Measurements from ENCODE around the gene EGFR.
A peak's percentile ranks its signal among the peaks of the same experiment; 100 is the strongest.

EGFR gene

GRCh38 chr7:55187701-55188491 lies 169.1 kb downstream of the EGFR start:
- no peak for DNase-seq (ENCODE audit: low read depth, low spot score)

- DNase-seq (ENCODE audit: low read depth, low spot score) = no peak
These were observed 169.8 kb downstream of the EGFR start for GRCh38 chr7:55188590-55189138.

- peak; percentile 70 for DNase-seq (ENCODE audit: low read depth, low spot score)
These were observed 170.4 kb downstream of the EGFR start for GRCh38 chr7:55189146-55189766.

GRCh38 chr7:55189878-55190436 lies 171.1 kb downstream of the EGFR start:
- no peak for DNase-seq (ENCODE audit: low read depth, low spot score)

- DNase-seq (ENCODE audit: low read depth, low spot score) = no peak
These were observed 171.8 kb downstream of the EGFR start for GRCh38 chr7:55190511-55191160.

GRCh38 chr7:55191161-55191925 lies 172.5 kb downstream of the EGFR start:
- DNase-seq (ENCODE audit: low read depth, low spot score) = peak; percentile 28

- DNase-seq (ENCODE audit: low read depth, low spot score) = peak; percentile 22
These were observed 173.3 kb downstream of the EGFR start for GRCh38 chr7:55191926-55192692.

GRCh38 chr7:55192723-55193122 lies 173.9 kb downstream of the EGFR start:
- DNase-seq (ENCODE audit: low read depth, low spot score) = peak; percentile 80

GRCh38 chr7:55193245-55193644 lies 174.4 kb downstream of the EGFR start:
- peak; percentile 20 for DNase-seq (ENCODE audit: low read depth, low spot score)

- no peak for DNase-seq (ENCODE audit: low read depth, low spot score)
These were observed 175.7 kb downstream of the EGFR start for GRCh38 chr7:55194522-55194921.

GRCh38 chr7:55198634-55199392 lies 180.0 kb downstream of the EGFR start:
- no peak for DNase-seq (ENCODE audit: low read depth, low spot score)

- DNase-seq (ENCODE audit: low read depth, low spot score) = no peak
These were observed 180.6 kb downstream of the EGFR start for GRCh38 chr7:55199418-55199817.

GRCh38 chr7:55200441-55200840 lies 181.6 kb downstream of the EGFR start:
- no peak for DNase-seq (ENCODE audit: low read depth, low spot score)

- DNase-seq (ENCODE audit: low read depth, low spot score) = no peak
These were observed 183.5 kb downstream of the EGFR start for GRCh38 chr7:55202150-55202913.

GRCh38 chr7:55203300-55203699 lies 184.5 kb downstream of the EGFR start:
- no peak for DNase-seq (ENCODE audit: low read depth, low spot score)

- no peak for DNase-seq (ENCODE audit: low read depth, low spot score)
These were observed 186.5 kb downstream of the EGFR start for GRCh38 chr7:55205124-55205955.

GRCh38 chr7:55206235-55207029 lies 187.6 kb downstream of the EGFR start:
- DNase-seq (ENCODE audit: low read depth, low spot score) = peak; percentile 36
